Measurements from ENCODE around the gene RGS17. TPM values are rescaled to one million over a fixed set of nuclear protein-coding genes. Genes with fewer than 3 reads are reported as not detected.
A peak's percentile ranks its signal among the peaks of the same experiment; 100 is the strongest.

The RGS17 gene
- total and polyA plus RNA-seq, 2 of the 13 experiments (the other 11 are each of a cell fraction or from before 2014, with no cell fraction given) = 0.04 TPM; not detected in 1

DNA sequence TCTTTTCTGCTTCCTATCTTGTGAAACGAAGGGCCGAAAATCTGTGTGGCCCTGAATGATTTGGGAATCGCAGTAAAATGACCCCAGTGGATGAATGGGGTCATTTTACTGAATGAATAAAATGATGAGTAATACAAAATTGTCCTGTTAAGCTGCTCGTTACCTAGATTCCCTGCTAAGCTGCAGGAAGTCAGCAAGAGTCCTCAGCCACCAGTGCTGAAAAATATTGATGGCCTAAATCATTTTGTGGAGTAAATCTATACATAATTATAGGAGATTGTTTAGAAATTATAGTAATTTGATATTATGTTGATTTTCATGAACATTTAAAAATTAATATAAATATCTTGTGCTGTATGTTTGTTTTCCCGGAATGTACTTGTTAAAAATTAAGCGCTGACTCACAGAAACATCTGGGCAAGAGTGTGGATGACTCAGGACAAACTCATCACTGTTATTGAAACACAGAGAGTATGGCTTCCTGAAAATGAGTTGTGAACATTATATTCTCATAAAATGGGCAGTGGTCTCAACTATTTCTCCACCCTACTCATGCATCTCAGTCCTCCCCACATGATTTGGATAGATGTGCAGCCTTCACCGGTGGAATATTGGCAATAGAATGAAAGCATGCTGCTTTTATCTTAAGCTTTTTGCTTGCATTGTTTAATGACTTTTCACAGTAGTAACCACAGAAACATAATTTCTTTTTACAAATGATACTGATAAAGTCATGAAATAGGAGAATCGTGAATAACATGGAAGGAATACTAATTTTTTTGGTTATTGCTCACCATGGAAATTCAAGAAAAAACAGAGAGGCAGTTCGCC is 36.2 kb upstream of the RGS17 start:
- POLR2A ChIA-PET = no interaction called here
- peak; percentile 22 for DNase-seq (ENCODE audit: low spot score)
- H4K20me1 ChIP-seq (ENCODE audit: insufficient read depth, low read length) = no peaks in the 10 kb centered on the region
- no peaks in the 10 kb centered on the region for H3K36me3 ChIP-seq (replicated peaks in 1 of 2; ENCODE audit: control insufficient read depth in 1 of 2, insufficient read depth in 2 of 2, low read length in 2 of 2)
- H3K4me3 ChIP-seq (replicated peaks in 1 of 3; ENCODE audit: insufficient read depth in 1 of 3, low read depth in 2 of 3, low read length in 3 of 3) = no peak overlapping the region
- no peak overlapping the region for H3K27ac ChIP-seq (ENCODE audit: extremely low read length, insufficient read depth, low read length)
- no peaks in the 10 kb centered on the region for H3K79me2 ChIP-seq (ENCODE audit: insufficient read depth, low read length)
- TF ChIP-seq FOSL2 (CRISPR knock-in tag; IDR thresholded peaks at IDR 0.05) (peak; percentile 65), MAFF (IDR thresholded peaks at IDR 0.05; ENCODE audit: low read depth, low read length) (peak; percentile 45), HNRNPH1 (optimal IDR thresholded peaks at IDR 0.05; ENCODE audit: low read depth, low read length) (no peak), MAFK (conservative IDR thresholded peaks at IDR 0.05 in 1 of 2, IDR thresholded peaks at IDR 0.05 in 1 of 2; ENCODE audit: low read length in 2 of 2) (peak; percentile 52 to 67), NFE2L2 (IDR thresholded peaks at IDR 0.05; ENCODE audit: low read length) (peak; percentile 43; the same call in 1 of the 2 replicates)
- TF ChIP-seq, protein P1, sequence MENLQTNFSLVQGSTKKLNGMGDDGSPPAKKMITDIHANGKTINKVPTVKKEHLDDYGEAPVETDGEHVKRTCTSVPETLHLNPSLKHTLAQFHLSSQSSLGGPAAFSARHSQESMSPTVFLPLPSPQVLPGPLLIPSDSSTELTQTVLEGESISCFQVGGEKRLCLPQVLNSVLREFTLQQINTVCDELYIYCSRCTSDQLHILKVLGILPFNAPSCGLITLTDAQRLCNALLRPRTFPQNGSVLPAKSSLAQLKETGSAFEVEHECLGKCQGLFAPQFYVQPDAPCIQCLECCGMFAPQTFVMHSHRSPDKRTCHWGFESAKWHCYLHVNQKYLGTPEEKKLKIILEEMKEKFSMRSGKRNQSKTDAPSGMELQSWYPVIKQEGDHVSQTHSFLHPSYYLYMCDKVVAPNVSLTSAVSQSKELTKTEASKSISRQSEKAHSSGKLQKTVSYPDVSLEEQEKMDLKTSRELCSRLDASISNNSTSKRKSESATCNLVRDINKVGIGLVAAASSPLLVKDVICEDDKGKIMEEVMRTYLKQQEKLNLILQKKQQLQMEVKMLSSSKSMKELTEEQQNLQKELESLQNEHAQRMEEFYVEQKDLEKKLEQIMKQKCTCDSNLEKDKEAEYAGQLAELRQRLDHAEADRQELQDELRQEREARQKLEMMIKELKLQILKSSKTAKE (CRISPR knock-in tag; IDR thresholded peaks at IDR 0.05; ENCODE audit: borderline replicate concordance) = no peak
- TF ChIP-seq, protein P2, sequence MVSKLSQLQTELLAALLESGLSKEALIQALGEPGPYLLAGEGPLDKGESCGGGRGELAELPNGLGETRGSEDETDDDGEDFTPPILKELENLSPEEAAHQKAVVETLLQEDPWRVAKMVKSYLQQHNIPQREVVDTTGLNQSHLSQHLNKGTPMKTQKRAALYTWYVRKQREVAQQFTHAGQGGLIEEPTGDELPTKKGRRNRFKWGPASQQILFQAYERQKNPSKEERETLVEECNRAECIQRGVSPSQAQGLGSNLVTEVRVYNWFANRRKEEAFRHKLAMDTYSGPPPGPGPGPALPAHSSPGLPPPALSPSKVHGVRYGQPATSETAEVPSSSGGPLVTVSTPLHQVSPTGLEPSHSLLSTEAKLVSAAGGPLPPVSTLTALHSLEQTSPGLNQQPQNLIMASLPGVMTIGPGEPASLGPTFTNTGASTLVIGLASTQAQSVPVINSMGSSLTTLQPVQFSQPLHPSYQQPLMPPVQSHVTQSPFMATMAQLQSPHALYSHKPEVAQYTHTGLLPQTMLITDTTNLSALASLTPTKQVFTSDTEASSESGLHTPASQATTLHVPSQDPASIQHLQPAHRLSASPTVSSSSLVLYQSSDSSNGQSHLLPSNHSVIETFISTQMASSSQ (IDR thresholded peaks at IDR 0.05; ENCODE audit: low read depth) = 0 out of 2 replicates have a peak, but pooled peaks have one; percentile 27
- TF ChIP-seq, protein P2 (CRISPR knock-in tag; IDR thresholded peaks at IDR 0.05; ENCODE audit: borderline replicate concordance) = no peak
- TF ChIP-seq, protein P3, sequence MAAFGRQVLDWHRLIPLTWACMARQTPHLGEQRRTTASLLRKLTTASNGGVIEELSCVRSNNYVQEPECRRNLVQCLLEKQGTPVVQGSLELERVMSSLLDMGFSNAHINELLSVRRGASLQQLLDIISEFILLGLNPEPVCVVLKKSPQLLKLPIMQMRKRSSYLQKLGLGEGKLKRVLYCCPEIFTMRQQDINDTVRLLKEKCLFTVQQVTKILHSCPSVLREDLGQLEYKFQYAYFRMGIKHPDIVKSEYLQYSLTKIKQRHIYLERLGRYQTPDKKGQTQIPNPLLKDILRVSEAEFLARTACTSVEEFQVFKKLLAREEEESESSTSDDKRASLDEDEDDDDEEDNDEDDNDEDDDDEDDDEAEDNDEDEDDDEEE (CRISPR knock-in tag; IDR thresholded peaks at IDR 0.05) = no peak
- no peak overlapping the region for H2AFZ ChIP-seq (ENCODE audit: low read length)
- H3K9ac ChIP-seq (ENCODE audit: insufficient read depth, low read depth, low read length) = no peak overlapping the region
- H3K4me2 ChIP-seq (ENCODE audit: low read depth, low read length) = no peak overlapping the region
- intact Hi-C loops (cut with micrococcal nuclease; ENCODE audit: unreplicated experiment) (no loop called here), in situ Hi-C loops (cut with HindIII; ENCODE audit: extremely low pct_ligation_motif_present, low pct_unique_long_range_greater_than_20kb) (no loop called here)
- no TSS peak for BruUV-seq (replicated peaks)
- H3K4me1 ChIP-seq (ENCODE audit: insufficient read depth, low read length) = peaks cover 6% of the 10 kb centered on the region
- no peak for FAIRE-seq
- H3K27me3 ChIP-seq (ENCODE audit: control insufficient read depth in 1 of 2, insufficient read depth in 2 of 2, low read length in 2 of 2) = no peaks in the 10 kb centered on the region
- CTCF ChIA-PET (ENCODE audit: low intra/inter-chr PET ratio, low total read pairs) = no interaction called here
- WGBS (ENCODE audit: low lambda C conversion rate) = 12% methylated on average over 9 of the region's 9 CpGs
- ATAC-seq = peak; percentile 54; the same call in 1 of the 3 replicates
- H3K9me3 ChIP-seq (ENCODE audit: low read length) = no peaks in the 10 kb centered on the region
